GM10266 (cell line): ENCODE data around the gene NTN1.

Experiments used
- DNase-seq: peaks from one replicate; pipeline ENCODE4 v3.0.0; 2012; ENCODE audit errors: extremely low spot score
- TF ChIP-seq, protein P1 (sequence below): IDR thresholded peaks from 2 replicates; pipeline ENCODE4 v1.5.1; 2012; ENCODE audit warnings: mild to moderate bottlenecking, low read depth; ENCODE audit not compliant: control insufficient read depth, insufficient read depth; ENCODE audit errors: missing control alignments

The NTN1 gene

DNA sequence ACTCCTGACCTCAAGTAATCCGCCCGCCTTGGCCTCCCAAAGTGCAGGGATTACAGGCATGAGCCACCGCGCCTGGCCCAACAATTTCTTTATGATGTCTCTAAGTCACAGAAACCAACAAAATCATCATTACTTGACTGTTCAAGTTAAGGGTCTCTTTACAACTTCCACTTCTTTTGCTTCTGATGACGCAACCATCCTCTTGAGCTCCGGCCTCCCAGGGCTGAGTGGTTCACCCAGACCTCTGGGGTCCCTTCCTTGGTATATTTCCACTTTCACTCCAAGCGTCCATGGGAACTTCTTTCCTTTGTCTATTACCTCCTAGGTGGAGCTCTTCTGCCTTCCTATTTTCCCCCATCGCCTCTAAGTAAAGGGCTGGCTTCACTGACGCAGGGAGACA is 253.7 kb downstream of the NTN1 start:
- DNase-seq: no peak
- TF ChIP-seq, protein P1, sequence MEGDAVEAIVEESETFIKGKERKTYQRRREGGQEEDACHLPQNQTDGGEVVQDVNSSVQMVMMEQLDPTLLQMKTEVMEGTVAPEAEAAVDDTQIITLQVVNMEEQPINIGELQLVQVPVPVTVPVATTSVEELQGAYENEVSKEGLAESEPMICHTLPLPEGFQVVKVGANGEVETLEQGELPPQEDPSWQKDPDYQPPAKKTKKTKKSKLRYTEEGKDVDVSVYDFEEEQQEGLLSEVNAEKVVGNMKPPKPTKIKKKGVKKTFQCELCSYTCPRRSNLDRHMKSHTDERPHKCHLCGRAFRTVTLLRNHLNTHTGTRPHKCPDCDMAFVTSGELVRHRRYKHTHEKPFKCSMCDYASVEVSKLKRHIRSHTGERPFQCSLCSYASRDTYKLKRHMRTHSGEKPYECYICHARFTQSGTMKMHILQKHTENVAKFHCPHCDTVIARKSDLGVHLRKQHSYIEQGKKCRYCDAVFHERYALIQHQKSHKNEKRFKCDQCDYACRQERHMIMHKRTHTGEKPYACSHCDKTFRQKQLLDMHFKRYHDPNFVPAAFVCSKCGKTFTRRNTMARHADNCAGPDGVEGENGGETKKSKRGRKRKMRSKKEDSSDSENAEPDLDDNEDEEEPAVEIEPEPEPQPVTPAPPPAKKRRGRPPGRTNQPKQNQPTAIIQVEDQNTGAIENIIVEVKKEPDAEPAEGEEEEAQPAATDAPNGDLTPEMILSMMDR: no peak

DNA sequence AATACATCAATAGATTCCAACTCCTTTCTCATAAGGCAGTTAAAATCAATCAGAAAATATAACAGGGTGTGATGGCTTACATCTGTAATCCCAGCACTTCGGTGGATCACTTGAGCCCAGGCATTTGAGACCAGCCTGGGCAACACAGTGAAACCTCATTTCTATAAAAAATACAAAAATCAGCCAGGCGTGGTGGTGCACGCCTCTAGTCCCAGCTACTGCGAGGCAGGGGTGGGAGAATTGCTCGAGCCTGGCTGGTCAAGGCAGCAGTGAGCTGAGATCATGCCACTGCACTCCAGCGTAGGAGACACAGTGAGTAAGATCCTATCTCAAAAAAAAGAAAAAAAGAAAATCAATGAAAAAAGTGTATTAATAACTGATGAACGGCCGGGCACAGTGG is 258.6 kb downstream of the NTN1 start:
- no peak for DNase-seq
- TF ChIP-seq, protein P1: no peak

DNA sequence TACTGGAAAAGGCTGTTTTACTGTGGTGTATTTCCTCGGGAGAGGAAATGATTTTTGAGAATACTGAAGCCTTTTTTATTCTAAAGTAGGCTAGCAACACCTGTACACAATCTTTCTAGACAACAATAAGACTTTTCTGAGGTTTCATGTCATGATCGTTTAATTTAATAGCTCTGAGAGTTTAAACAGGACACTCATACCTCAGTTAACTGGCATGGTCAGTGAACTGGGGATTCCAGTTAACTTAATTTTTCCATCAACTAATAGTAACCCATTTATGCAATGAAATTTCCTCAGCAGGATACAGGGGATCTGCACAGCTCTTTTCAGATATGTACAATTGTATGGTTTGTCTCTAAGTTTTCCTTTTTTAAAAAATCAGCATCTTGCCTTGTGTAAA is 262.6 kb downstream of the NTN1 start:
- TF ChIP-seq, protein P1: no peak
- DNase-seq: no peak

DNA sequence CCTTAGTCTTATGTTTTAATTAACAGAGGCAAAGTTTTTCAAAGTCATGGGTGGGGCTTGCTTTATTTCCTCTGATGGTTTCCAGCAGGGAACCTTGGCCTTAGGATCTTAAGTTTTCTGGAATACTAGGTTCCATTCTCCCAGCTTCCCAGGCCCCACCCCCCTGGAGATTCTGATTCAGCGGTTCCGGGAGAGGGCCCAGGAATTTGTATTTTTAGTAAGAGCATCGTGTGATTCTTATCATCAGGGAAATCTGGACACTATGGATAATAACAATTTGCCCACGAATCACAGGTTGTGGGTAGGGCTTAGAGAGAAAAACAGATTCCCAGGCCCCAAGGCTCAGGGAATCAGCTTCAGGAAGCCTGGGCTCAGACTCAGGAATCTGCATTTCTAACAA is 263.6 kb downstream of the NTN1 start:
- no peak for DNase-seq
- TF ChIP-seq, protein P1: no peak

DNA sequence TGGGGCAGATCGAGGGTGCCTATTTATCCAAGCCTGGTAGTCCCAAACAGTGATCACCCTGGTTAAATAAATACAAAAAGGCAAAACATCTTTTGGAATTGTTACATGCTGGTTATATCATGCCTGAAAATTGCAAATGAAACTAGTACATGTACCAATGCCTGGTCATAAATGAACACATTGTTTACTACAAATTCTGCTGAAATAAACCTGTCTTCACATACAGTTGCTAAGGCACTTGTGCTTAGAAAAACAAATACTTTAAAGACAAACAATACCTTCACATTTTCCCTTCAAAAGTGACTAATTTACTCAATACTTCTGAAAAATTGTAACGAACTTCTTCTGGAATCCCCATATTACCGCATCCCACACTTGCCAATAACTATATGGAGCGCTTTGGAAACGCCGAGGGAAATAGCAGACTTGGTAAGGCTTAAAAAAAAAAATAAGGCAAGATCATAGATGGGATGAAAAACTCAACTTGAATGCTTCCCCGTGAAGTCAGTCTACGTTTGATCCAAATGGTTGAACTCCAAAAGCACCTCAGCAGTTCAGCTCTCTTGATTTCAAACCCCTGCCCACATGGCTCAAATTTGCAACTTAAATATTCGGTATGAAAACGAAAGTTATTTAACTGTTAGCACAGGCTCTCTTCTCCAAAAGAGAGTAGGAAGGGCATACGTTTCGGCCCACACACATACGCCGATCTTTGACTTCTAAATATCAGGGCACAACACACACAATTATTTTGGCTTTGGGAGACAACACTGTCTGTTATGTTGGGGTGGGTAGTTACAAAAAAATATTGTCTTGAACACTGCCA is 264.5 kb downstream of the NTN1 start:
- no peak for DNase-seq
- TF ChIP-seq, protein P1: no peak

DNA sequence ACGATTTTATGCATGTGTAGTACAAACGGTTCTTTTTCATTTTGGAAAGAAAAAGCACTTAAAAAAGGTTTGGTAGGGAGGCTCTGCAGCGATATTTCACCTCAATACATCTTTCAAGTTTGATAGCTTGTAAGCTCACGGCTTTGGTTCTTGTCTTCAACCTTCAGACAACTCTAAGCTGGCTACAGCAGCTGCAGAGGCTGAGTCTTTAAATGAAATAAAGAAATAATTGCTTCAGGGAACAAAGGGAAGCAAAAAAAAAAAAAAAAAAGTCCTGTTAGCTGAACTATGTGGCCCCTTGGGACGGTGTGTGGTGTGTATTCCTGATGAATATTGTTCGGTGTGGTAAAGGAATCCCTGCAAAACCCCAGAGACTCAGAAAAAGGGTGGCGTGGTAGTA is 265.1 kb downstream of the NTN1 start:
- TF ChIP-seq, protein P1: no peak
- no peak for DNase-seq

DNA sequence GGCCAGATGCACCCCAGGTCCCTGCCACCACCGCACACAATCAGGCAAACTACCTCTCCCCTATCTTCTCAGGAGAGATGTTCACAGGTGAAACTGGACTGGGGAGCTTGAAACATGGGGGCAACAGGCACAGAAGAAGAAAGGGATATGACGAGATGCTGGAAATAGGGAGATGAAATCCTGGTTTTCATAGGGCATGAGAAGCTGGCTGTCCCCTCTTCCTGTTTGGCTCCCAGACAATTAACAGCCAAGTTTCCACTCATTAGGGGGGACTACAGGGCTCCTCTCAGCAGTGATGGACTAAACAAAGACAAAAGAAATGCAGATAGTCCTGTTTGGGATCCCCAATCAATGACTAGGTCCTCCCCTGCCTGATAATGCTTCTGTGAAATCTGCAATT is 266.0 kb downstream of the NTN1 start:
- TF ChIP-seq, protein P1: no peak
- DNase-seq: no peak
